ENCODE data around the gene TTC38.

DNA sequence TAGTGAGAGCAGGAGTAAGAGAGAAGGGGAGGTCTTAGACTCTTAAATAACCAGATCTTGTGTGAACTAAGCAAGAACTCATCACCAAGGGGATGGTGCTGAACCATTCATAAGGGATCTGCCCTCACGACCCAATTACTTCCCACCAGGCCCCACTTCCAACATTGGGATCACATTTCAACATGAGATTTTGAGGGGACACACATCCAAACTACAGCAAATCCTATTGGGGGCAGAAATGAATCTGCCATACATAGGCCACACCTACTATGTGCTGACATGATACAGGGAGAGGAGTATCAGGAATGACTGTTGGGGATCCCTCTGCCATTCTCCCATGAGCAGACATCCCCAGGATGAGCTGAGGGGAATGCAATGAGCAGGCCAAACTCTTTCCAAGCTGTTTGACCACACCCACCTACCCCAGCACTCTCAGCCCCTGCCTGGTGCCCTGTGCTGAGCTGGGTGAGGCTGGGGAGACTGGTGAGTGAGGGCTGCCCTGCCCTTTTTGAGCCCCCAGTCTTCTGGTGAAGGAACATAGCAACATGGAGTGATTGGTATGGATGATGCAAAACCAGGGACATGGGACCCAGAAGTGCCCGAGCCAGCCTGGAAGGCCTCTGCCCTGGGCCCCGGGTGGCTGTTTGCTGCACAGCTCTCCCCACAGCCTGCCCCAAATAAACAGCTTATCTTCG, 27.6 kb downstream of the TTC38 start:
- TF ChIP-seq, protein P1, sequence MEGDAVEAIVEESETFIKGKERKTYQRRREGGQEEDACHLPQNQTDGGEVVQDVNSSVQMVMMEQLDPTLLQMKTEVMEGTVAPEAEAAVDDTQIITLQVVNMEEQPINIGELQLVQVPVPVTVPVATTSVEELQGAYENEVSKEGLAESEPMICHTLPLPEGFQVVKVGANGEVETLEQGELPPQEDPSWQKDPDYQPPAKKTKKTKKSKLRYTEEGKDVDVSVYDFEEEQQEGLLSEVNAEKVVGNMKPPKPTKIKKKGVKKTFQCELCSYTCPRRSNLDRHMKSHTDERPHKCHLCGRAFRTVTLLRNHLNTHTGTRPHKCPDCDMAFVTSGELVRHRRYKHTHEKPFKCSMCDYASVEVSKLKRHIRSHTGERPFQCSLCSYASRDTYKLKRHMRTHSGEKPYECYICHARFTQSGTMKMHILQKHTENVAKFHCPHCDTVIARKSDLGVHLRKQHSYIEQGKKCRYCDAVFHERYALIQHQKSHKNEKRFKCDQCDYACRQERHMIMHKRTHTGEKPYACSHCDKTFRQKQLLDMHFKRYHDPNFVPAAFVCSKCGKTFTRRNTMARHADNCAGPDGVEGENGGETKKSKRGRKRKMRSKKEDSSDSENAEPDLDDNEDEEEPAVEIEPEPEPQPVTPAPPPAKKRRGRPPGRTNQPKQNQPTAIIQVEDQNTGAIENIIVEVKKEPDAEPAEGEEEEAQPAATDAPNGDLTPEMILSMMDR (IDR thresholded peaks at IDR 0.05; ENCODE audit: insufficient read depth, low read depth, low read length), result no peak
- TF ChIP-seq EZH2 (IDR thresholded peaks at IDR 0.05; ENCODE audit: insufficient read depth, low read length), result no peak

Data from astrocyte (in vitro differentiated cells and primary cell).